Lung (tissue), 12 donors: ENCODE measurements around the gene GPR22. TPM values are rescaled to one million over a fixed set of nuclear protein-coding genes. Genes with fewer than 3 reads are reported as not detected.

ENCODE experiments used
- ATAC-seq: fragments of 200-7000 bp; cut with Tn5 transposase; one replicate; pipeline ENCODE4 v1.9.1; 2020; ENCODE audit warnings: moderate number of reproducible peaks; ENCODE audit not compliant: insufficient read depth, low FRiP score
- DNase-seq, 3 donors: peaks; one replicate each; pipeline ENCODE4 v3.0.0-alpha.2; 2013 to 2017
- H3K27ac ChIP-seq, 2 donors: one replicate each; pipeline ENCODE4 v1.5.1; 2013; ENCODE audit warnings: mild to moderate bottlenecking in 2 of 2, moderate library complexity in 2 of 2, control low read depth in 1 of 2, inconsistent platforms in 1 of 2, low read depth in 1 of 2, low read length in 1 of 2
- H3K27me3 ChIP-seq, 3 donors: one replicate each; pipeline ENCODE4 v1.5.1; 2013; ENCODE audit warnings: low read length in 2 of 3; ENCODE audit not compliant: control insufficient read depth in 3 of 3, insufficient read depth in 3 of 3
- H3K36me3 ChIP-seq, 4 donors: one replicate each; pipeline ENCODE4 v1.5.1; 2013; ENCODE audit warnings: low read length in 4 of 4, mild to moderate bottlenecking in 1 of 4, moderate library complexity in 1 of 4; ENCODE audit not compliant: control insufficient read depth in 4 of 4, insufficient read depth in 4 of 4
- H3K4me1 ChIP-seq, 5 donors: one replicate each; pipeline ENCODE4 v1.5.1; 2013; ENCODE audit warnings: low read length in 5 of 5, mild to moderate bottlenecking in 2 of 5, moderate library complexity in 1 of 5; ENCODE audit not compliant: control insufficient read depth in 5 of 5, insufficient read depth in 5 of 5
- H3K4me3 ChIP-seq: one replicate; pipeline ENCODE4 v1.5.1; 2013; ENCODE audit warnings: mild to moderate bottlenecking, control low read depth, moderate library complexity
- H3K9ac ChIP-seq, 2 donors: one replicate each; pipeline ENCODE4 v1.5.1; 2013; ENCODE audit warnings: low read length in 2 of 2, control low read depth in 1 of 2; ENCODE audit not compliant: insufficient read depth in 1 of 2
- H3K9me3 ChIP-seq, 4 donors: one replicate each; pipeline ENCODE4 v1.5.1; 2013; ENCODE audit warnings: low read length in 3 of 4, mild to moderate bottlenecking in 1 of 4, moderate library complexity in 1 of 4; ENCODE audit not compliant: control insufficient read depth in 4 of 4, insufficient read depth in 3 of 4
- WGBS, 2 donors: extraction: QIAGEN DNeasy Blood & Tissue Kit; methylation state at CpG; one replicate each; pipeline ENCODE4 v1.1.7; 2013; 5-methylcytosine and 5-hydroxymethylcytosine counted together
- polyA plus RNA-seq, 2 donors: library from polyadenylated mRNA; stranded (reverse); fragments of 200-250 nt; gene quantifications; one replicate each; pipeline ENCODE4 v1.2.1, GENCODE V29; 2013
- total RNA-seq, 2 donors: library from RNA; depleted of rRNA in 1 of 2; stranded (reverse); fragments of >200 nt in 1 of 2; gene quantifications; one replicate each; pipeline ENCODE4 v1.2.1, GENCODE V29; 2014 to 2021
- TF ChIP-seq, protein P1 (sequence below): IDR thresholded peaks from 2 replicates; pipeline ENCODE4 v1.5.1; 2012; ENCODE audit warnings: mild to moderate bottlenecking; ENCODE audit errors: control extremely low read depth, extremely low read depth
- donor health status: control.
- donor health status: control.
- donor health status: Bipolar disorder and iron deficiency.
- donor health status: healthy.
- donor health status: DM: yes; HTN: yes; CAD: no.

GPR22 gene
- total and polyA plus RNA-seq, 4 donors = not detected

DNA sequence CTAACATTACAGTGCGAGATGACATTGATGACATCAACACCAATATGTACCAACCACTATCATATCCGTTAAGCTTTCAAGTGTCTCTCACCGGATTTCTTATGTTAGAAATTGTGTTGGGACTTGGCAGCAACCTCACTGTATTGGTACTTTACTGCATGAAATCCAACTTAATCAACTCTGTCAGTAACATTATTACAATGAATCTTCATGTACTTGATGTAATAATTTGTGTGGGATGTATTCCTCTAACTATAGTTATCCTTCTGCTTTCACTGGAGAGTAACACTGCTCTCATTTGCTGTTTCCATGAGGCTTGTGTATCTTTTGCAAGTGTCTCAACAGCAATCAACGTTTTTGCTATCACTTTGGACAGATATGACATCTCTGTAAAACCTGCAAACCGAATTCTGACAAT lies 4.3 kb downstream of the GPR22 start:
- no peaks in the 10 kb centered on the region for H3K9me3 ChIP-seq
- no peaks in the 10 kb centered on the region for H3K36me3 ChIP-seq
- 84 to 92% methylated on average over 5 of the region's 5 CpGs for WGBS, 2 donors
- no peak overlapping the region for H3K4me3 ChIP-seq
- ATAC-seq (no peak), DNase-seq (no peak)
- peak overlapping the region in 1 of 2 donors; percentile 83 for H3K27ac ChIP-seq
- no peaks in the 10 kb centered on the region for H3K27me3 ChIP-seq
- H3K4me1 ChIP-seq = peaks cover 0 to 12% (median 0%) of the 10 kb centered on the region in 5 donors
- TF ChIP-seq, protein P1, sequence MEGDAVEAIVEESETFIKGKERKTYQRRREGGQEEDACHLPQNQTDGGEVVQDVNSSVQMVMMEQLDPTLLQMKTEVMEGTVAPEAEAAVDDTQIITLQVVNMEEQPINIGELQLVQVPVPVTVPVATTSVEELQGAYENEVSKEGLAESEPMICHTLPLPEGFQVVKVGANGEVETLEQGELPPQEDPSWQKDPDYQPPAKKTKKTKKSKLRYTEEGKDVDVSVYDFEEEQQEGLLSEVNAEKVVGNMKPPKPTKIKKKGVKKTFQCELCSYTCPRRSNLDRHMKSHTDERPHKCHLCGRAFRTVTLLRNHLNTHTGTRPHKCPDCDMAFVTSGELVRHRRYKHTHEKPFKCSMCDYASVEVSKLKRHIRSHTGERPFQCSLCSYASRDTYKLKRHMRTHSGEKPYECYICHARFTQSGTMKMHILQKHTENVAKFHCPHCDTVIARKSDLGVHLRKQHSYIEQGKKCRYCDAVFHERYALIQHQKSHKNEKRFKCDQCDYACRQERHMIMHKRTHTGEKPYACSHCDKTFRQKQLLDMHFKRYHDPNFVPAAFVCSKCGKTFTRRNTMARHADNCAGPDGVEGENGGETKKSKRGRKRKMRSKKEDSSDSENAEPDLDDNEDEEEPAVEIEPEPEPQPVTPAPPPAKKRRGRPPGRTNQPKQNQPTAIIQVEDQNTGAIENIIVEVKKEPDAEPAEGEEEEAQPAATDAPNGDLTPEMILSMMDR = no peak
- H3K9ac ChIP-seq = no peak overlapping the region

DNA sequence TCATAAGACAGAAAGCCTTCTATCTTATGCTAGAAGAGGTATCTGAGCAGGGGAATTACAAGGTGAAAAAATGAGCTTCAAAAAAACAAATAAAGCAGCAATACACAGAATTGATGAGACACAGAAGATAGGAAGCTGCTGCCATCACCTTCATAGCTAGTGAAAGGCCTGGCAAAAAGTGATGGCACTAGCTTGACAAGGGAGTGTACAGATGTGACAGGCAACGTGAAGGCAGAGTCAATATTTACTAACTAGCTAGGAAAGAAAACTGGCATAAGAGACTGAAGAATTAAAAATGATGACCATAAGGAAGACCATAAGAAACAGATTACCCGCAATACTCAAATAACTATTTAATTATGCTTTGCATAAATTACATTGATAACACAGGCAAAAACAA lies 9.4 kb downstream of the GPR22 start:
- Histone ChIP-seq H3K4me1 (peaks cover 0 to 4% (median 0%) of the 10 kb centered on the region in 5 donors), H3K27ac (peak overlapping the region in 1 of 2 donors; percentile 72), H3K36me3 (no peaks in the 10 kb centered on the region), H3K9ac (no peak overlapping the region), H3K4me3 (no peak overlapping the region), H3K9me3 (no peaks in the 10 kb centered on the region), H3K27me3 (no peaks in the 10 kb centered on the region)
- TF ChIP-seq, protein P1 = no peak
- no peak for ATAC-seq
- no peak for DNase-seq
- 86 to 90% methylated on average over 2 of the region's 2 CpGs for WGBS, 2 donors

DNA sequence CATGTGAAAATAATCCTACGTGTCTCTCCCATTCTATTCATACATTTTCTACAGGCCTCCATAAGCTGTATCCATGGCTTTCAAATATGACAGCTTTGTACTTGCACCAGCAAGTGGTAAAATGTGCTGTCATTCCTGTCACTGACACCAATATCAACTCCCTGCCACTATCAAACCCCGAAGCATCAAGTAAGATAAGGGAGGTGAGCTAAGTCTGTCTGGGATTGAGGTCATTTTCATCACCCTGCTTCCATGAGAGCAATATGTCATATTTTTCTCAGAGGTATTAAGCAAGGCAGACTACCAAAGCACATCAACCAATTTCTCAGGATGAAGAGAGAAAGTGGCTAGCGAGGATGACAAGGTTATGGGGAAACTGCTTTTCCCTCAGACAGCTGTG lies 11.1 kb downstream of the GPR22 start:
- H3K9ac ChIP-seq = no peak overlapping the region
- H3K36me3 ChIP-seq = no peaks in the 10 kb centered on the region
- WGBS, 2 donors = 92 to 94% methylated on average over 3 of the region's 3 CpGs
- H3K27ac ChIP-seq = peak overlapping the region in 1 of 2 donors; percentile 49
- H3K4me1 ChIP-seq = peaks cover 0 to 4% (median 0%) of the 10 kb centered on the region in 5 donors
- no peak overlapping the region for H3K4me3 ChIP-seq
- no peaks in the 10 kb centered on the region for H3K27me3 ChIP-seq
- H3K9me3 ChIP-seq = no peaks in the 10 kb centered on the region
- DNase-seq (no peak), ATAC-seq (no peak)
- TF ChIP-seq, protein P1 = no peak

DNA sequence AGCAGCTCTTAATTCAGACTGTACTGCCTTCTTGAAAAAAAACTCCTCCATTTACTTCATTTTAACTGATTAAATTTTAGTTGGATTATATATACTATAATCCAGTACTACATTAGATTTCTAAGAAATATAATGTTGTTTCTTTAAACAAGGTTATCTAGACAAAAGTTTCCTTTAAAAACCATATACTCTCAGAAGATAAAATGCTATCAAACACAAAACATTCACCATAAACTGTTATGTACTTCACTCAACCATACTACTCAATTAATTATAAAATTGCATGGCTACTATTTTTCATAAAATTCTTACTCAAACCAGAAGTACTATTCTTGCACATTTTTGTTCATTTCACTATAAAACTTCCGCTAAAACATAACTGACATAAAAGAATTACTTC lies 12.7 kb downstream of the GPR22 start:
- Histone ChIP-seq H3K4me3 (no peak overlapping the region), H3K27me3 (no peaks in the 10 kb centered on the region), H3K27ac (no peak overlapping the region), H3K4me1 (peaks cover 0 to 4% (median 0%) of the 10 kb centered on the region in 5 donors), H3K36me3 (no peaks in the 10 kb centered on the region), H3K9ac (no peak overlapping the region), H3K9me3 (no peaks in the 10 kb centered on the region)
- 98 to 99% methylated on average over 1 of the region's 1 CpG for WGBS, 2 donors
- ATAC-seq (no peak), DNase-seq (no peak)
- TF ChIP-seq, protein P1 = no peak
